ENCODE measurements around the gene SEC23B.

DNA sequence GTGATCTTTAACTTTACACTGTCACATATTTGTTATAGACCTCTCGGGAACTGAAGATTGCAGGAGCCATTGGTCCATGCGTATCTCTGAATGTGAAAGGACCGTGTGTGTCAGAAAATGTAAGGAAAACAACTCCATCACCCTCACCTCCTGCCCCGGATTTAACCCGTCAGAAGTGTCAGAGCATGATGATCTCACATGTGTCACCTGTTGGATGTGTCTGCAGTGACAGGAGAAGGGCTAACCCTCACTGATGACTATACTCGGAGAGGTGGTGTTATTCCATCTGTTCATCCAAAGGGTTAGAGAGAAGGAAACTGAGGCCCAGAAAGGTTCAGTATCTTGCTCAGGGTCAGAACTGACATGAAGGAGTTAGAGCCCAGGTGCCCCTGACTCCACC lies 24.9 kb downstream of the SEC23B start:
- TF ChIP-seq, protein P1, sequence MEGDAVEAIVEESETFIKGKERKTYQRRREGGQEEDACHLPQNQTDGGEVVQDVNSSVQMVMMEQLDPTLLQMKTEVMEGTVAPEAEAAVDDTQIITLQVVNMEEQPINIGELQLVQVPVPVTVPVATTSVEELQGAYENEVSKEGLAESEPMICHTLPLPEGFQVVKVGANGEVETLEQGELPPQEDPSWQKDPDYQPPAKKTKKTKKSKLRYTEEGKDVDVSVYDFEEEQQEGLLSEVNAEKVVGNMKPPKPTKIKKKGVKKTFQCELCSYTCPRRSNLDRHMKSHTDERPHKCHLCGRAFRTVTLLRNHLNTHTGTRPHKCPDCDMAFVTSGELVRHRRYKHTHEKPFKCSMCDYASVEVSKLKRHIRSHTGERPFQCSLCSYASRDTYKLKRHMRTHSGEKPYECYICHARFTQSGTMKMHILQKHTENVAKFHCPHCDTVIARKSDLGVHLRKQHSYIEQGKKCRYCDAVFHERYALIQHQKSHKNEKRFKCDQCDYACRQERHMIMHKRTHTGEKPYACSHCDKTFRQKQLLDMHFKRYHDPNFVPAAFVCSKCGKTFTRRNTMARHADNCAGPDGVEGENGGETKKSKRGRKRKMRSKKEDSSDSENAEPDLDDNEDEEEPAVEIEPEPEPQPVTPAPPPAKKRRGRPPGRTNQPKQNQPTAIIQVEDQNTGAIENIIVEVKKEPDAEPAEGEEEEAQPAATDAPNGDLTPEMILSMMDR (IDR thresholded peaks at IDR 0.05; ENCODE audit: low read length) = no peak
- TF ChIP-seq EZH2 (IDR thresholded peaks at IDR 0.05; ENCODE audit: borderline replicate concordance, low read length) = no peak
